GM21619 (cell line): Measurements from ENCODE around the gene SLC6A12.
"Not testable (repeated sequence)": the region's sequence is repeated elsewhere in the genome, so short reads cannot be mapped to it uniquely, and the experiment has no call there.

ENCODE experiments used
- ATAC-seq: cut with Tn5 transposase; IDR thresholded peaks from one replicate; pipeline ENCODE4 v1.9.1; 2021; ENCODE audit not compliant: unreplicated experiment

SLC6A12 gene

DNA sequence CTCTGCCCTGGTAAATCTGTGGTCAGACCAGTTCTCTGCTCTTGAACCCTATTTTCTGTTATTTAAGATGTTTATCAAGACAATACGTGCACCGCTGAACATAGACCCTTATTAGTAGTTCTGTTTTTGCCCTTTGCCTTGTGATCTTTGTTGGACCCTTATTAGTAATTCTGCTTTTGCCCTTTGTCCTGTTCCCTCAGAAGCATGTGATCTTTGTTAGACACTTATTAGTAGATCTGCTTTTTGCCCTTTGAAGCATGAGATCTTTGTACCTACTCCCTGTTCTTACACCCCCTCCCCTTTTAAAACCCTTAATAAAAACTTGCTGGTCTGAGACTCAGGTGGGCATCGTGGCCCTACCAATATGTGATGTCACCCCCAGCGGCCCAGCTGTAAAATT is 22.0 kb upstream of the SLC6A12 start:
- not testable (repeated sequence) for ATAC-seq

DNA sequence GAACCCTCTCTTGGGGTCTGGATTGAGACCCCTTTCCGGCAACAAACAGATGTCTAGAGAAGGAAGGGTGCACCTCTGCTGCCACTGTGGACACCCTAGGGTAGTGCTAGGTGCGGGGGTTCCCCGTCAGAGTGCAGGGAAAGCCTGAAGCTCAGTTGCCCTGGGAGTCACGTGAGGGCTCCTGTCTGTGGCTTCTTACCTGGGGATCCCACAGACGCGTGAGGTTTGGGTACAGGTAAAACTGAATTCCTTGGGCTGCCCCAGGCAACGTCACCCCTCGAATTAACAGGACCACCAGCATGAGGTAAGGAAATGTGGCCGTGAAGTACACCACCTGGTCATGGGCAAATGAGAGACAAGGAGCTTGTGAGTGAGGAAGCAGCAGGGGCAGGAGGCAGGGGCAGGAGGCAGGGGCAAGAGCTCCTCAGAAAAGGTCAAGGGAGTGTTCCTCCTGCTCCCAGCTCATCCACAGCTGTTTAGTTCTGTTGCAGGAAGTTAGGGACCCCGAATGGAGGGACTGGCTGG is 21.0 kb upstream of the SLC6A12 start:
- ATAC-seq, result no peak

DNA sequence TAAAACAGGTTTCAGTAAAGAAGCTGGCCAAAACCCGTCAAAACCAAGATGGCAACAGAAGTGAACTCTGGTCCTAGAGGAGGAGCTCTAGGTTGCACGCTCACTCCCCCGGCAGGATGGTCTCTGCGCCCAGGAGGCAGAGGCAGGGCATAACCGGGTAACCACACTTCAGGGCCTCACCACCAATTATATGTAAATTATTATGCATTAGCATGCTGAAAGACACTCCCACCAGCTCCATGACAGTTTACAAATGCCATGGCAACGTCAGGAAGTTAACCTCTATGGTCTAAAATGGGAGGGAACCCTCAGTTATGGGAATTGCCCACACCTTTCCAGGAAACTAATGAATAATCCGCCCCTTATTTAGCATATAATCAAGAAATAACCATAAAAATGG is 20.1 kb upstream of the SLC6A12 start:
- no peak for ATAC-seq

DNA sequence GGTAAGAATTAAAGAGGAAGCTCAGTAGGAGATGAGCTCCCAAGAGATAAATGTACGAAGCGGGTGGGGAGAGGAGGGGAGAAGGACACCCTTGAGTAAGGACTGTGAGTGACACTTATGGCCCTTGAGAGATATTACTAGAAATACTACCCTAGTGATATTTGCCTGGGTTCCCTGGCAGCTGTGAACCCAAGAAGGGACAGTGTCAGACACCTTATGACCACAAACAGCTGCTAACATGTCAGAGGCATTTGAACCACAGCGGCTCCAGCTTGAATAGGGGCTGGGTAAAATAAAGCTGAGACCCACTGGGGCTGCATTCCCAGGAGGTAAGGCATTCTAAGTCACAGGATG is 19.6 kb upstream of the SLC6A12 start:
- no peak for ATAC-seq

DNA sequence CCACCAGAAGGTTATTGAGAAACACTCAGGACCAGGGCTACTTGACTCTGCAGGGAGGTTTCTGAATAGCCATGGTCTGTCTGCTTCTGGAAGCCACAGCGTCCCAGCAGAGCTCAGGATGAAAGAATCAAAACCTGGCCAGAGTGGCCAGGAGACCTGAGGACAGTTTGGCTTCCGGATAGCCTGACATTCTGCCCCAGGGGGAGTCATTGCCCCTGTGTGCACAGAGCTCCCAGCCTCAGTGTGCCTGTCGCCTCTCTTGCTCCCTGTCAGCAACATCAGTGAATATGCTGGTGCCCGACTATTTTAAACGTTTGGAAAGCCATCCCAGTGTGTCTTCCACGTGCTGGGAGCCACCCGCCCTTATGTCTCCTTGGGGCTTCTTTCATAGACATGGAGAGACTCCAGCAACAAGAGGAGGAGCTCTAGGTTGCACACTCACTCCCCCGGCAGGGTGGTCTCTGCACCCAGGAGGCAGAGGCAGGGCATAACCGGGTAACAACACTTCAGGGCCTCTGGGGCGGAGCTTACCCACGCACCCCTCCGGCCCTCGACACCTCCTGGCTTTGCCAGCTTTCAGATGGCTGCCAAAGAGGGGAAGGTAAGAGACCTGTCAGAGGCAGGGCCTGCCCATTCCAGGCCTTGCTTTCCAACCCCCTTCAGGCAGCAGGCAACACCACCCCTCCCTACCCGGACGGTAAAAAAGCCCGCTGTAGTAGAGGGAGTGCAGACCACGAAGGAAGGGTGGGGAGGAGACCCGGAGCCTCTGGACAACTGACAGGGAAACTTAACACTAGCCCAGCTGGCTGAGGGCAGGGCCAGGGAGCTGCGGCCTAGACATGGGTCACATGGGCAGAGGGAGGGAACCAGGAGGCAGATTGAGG is 19.0 kb upstream of the SLC6A12 start:
- no peak for ATAC-seq

DNA sequence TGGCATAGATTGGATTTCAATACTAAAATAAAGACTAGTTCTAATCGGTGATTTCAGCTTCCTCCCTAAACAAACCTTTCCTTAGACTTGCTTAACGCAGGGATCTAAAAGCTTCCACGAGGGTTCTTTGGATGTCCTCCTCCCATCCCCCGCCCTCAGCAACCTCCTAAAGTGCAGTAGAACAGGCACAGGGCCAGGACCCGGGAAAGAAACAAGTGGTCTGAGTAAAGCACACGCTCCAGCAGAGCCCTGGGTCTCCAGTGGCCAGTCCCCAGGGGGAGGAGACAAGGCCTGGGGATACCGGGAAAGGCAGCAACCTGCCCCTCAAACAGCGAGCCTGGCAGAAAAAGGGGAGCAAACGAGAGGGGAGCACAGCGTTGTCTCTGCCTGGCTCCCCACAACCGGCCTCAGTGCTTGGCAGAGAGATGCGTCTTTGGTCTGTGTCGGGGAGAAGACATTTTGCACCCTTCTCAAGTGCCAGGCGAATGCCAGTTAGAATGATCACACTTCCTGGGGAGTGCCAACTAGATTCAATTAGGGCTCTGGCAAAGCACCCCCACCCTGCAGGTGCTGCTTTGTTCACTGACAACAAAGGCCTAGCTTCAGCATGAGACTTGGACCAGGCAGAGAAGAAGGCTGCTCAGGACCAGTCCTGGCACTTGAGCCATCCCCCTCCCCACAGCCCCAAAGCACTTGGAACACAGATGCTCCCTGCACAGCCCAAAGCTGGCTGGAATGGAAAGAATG is 17.1 kb upstream of the SLC6A12 start:
- ATAC-seq, result no peak

DNA sequence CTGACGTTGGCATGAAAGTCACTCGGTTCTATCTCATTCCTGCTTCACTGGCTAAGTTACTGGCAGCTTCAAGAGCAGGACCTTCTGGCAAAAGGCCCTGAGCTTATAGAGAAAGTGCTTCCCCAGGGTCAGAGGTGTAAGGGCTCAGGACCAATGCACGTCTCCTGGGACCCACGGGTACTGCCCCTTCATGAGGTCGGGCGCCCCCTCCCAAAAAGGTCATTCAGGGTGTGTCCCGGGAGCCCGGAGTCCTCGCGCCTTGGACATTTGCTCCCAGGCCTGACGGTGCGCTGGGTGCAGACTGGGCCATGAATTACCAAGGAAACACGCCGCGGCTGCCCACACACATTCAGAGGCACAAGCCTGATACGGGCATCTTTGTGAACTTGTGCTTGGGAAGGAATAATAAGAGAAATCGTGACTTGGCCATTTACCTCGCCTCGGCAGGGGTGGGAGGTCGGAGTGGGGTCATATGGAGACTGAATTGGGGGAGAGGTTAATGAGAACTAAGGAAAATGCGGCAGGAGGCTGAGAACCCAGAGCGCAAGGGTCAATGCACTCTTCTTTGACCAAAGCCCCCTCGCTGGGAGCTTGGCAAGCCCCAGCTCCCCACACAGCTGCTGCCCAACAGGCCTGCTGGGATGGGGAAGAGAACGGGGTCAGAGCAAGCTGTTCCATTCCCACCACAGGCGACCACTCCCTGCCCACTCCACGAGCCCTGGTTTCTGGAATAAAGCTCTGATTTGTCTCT is 15.7 kb upstream of the SLC6A12 start:
- no peak for ATAC-seq

DNA sequence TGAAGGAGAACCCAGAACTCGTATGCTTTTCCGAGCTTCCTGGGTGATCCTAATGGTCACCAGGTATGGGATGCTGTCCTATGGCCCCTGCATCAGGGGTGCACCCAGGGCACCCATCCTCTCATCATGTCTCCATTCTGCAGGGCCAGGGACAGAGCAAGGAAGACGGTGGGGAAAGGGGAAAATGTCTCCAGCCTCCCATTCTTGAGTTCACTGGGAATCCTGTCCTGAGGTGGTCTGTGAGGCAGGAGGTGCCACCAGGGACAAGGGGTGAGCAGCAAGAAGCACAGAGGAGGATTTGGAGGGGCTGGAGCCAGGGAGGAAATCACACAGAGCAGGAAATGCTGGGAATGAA is 14.9 kb upstream of the SLC6A12 start:
- ATAC-seq, result no peak

DNA sequence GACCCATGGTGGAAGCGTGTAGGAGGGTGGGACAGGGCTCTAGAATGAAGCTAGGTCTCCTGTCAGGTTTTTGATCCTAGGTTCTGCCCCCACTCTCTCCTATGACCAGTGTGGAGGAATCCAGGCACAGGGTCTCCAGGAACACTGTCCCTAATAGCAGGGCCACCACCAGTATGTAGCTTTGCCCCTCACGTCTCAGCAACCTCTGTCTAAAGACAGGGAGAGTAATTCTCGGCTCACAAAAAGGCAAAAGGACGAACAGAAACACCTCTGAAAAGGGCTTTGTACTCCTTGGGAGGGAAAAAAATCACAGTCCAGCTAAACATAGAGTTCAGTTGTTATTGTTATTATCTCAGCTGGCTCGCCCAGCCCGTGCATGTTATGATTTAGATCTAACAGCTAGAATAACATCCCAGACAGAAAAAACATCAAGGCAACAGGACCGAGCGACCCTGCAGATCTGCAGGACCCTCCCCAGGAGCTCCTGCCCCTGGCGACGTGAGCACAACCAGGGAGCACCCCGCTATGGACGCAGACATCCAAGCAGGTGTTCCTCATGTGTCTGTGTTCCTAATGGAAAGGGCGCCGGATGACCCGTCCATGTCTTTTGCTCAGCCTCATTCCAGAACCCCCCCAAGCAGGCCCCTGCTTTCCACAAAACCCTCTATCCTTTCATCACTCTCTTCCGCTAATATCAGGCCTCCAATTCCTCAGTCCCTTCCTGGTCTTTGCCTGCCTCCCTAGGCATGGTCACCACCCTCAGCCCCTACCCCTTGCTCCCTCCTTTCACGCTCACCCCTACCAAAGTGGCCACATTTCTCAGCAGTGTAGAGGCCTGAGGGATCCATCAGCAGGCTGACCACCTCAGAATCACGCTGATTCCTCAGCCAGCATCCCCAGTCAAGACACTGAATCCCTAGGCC is 14.2 kb upstream of the SLC6A12 start:
- ATAC-seq, result no peak

DNA sequence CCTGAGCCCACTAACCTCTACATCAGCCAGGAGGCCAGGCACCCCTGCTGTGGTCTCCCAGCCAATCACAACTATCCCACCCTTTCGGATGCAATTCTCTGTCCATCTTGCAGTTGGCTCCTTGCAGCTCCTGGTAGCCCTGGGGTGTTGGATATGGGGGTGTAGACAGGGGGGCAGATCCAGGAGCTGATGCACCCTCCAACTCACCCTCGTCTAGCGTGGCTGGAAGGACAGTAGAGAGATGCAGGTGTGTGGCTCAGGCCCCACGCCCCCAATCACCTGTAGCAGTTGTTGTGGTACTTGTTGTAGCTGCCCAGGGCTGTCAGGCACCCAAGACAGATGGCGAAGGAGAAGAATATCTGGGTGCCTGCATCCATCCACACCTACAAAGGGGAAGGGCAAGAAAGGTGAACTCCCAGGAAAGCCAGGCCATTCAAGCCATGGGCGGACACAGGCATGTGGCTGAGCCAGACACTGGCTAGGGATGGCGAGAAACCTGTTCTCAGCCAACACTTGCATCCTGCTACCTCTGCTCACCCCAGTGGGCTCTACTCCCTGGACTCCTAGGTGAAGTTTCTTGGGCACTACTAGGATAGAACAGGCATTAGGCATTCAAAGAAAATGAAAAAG is 13.4 kb upstream of the SLC6A12 start:
- ATAC-seq, result no peak

DNA sequence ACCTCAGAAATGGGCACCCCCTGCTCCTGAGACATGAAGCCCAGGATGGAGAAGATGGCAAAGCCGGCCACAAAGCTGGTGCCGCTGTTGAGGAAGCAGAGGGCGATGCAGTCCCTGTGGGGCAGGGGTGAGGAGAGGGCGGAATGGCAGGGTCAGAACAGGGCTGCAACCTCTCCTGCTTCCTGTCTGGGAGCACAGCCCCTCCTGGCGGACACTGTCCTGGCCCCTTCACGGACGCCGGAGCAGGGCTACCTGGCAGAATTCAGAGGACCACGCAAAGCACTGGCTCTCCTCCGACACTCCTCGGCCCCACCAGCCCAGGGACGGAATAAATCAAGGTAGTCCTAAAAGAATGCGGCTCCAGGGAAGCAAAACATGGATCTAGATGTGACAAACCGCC is 12.4 kb upstream of the SLC6A12 start:
- ATAC-seq, result no peak

DNA sequence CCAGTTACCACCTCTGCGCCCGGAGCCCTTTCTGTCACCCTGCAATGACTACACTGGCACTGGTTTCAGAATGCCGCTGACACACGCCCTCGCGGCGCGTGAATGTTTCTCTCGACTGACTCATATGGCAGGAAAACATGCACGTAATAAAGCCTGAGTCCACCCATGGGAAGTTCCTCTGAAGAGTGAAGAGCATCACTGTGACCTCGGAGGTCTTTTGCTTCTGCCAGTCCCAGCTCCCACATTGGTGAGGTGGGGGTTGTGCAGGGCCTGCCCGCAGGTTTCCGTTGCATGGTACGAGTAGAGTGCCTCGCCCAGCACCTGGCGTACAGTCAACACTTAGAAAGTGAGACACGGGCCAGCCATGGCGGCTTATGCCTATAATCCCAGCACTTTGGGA is 11.1 kb upstream of the SLC6A12 start:
- ATAC-seq, result no peak

DNA sequence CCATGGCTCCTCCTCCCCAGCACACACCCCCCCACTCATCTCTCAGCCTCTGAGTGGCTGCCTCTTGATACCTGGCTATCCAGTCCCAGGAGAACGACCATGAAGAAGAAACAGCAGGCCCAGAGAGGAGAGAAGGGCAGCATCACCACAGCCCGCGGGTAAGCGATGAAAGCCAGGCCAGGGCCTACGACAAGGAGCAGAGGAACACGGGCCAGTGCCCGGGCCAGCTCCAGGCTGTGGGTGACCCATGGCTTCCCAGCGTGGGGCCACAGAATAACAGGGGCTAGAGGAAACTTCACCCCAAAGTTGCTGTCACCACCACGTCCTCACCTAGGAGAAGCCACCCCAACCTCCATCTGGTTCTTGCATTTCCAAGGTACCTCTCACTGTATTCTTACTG is 10.4 kb upstream of the SLC6A12 start:
- ATAC-seq, result no peak

DNA sequence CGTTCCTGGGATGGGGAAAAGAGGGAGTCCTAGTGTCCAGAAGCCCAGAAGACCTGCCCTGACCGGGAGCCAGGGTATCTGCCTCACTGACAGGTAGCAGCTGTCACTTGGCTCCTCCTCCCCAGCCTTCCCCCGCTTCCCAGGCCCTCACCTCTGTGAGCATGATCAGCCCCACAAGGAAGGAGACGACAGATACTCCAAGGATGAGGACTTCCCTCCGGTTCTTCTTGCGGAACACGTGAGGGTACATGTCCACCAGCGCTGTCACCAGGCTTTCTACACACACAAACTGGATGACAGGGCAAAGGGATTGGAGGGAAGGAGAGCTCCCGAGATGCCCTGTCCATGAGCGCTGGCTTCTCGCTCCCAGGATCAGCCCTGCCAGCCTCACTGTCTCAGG is 9.9 kb upstream of the SLC6A12 start:
- no peak for ATAC-seq

DNA sequence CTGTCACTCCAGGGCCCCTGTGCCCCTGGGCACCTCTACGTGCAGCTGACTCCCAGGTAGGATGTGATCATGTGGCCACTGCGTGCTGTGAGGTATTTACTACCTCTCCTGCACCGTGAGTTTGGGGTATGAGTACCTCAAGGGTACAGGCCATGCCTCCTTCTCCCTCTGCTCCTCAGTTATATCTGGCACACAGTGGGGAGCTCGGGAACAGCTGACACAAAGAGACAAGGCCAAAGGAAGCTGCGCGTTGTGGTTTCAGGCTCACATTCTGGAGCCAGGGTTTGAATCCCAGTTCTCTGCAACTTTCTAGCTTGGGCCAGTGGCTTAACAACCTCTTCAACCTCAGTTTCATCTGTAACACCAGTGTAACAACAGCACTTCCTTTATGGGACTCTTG is 7.8 kb upstream of the SLC6A12 start:
- no peak for ATAC-seq

DNA sequence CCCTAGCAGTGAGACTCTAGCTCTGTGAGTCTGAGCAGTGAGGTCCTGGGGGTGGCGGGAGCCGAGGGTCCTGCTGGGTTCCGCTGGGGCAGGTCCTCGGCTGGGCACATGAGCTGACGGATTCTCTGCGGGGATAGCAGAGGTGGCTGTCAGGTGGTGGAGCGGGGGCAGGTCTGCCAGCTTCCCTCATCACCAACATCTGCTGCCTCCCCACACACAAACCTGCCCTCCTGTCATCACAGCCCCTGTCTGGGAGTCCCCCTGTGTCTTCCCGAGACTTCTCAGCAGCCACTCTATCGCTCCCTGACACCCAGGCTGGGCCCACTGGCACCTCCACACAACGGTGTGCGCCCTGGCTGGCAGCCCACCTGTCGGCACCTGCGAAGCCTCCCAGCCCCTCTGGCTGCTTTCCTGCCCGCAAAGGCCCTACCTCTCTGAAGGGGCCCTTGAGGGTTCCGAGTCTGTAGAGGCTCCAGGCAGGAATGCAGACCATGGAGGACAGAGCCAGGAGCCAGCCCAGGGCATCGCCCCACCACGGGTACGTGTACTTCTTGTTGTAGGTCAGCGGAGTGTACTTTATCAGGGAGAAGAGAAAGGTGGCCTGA is 7.1 kb upstream of the SLC6A12 start:
- no peak for ATAC-seq

DNA sequence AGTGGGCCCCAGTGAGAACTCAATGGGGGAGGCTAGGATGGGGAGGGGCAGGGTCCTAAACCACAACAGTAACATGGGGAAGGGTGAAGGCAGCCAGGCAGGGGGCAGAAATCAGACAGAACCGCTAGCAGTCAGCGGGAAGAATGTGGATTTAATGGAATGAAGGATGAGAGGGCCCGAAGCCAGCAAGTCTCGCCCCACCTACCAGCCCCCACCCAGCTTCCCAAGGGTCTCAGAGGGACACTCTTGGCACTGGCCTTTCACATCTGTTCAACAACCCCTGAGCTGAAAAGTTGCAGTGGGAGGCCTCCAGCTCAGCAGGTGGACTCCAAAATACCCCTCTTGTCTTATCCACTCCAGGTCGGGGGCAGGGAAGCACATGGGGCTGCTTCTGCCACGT is 6.5 kb upstream of the SLC6A12 start:
- no peak for ATAC-seq

DNA sequence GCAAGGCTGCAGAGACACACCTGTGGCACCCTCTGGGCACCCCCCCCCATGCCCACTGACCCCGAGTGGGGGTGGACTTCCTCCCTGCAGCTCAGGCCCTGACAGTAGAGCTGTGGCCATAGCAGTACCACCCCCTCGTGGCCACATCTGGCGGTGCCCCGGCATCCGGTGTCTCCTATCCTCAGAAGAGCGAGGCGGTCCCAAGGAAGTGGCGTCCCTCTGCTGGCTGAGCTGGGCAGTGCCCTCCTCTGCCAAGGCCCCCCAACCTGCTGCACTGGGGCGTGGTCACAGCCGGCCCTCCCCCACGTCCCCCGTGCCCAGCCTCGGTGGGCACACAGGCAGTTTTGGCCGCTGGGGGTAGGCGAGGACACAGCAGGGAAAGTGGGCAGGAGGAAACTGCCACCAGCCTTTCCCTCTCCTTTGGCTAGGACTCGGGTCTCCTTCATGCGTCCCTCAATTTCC is 6.0 kb upstream of the SLC6A12 start:
- peak; percentile 72 for ATAC-seq

DNA sequence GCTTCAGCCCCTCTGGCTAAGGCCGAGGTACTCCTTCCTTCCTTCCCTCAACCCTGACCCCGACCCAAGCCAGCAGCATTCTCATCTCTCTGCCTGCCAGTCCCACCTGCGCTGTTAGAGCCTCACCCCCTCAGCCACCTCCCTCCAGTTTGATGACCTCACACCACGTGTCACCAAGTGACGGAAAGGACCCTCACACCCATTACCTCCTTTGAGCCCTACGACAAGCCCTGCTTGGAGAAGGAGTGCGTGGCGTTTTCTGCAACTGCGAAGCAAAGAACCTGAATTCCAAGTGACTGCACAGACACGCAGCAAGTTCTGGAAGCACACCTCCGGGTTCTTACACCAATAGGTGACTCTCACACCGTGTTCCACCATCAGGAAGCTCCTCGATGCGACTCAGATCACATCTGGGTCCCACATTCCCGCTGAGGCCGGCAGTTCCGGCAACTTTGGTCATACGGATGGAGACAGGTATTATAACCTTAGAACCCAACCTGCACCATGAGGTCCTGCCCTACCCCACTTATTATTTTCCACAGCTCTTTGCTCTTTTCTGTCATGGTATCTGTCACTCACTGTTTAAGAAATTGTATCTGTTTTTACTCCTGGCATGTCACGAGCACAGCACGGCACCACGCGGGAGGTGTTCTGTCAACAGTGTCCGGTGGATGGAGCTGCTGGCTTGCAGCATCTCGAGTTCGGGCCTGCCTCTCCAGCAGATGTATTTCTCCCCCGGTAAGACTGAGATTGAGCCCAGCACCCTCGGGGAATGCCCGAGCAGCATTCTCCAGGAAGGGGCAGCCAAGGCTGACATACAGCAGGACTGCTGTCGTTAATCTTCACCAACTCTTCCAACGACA is 5.0 kb upstream of the SLC6A12 start:
- ATAC-seq, result no peak
